Measurements from ENCODE around the gene PNPLA5. TPM values are rescaled to one million over a fixed set of nuclear protein-coding genes. Genes with fewer than 3 reads are reported as not detected.

Gene PNPLA5
- not detected for polyA plus RNA-seq (2012; ENCODE audit: insufficient read depth, insufficient read length)

- DNase-seq (ENCODE audit: low read depth, low spot score), result no peak
- H3K4me3 ChIP-seq (ENCODE audit: low read length), result no peak within 1 kb of the TSS
These were observed at the start of gene PNPLA5 for GRCh38 chr22:43891360-43892182. PNPLA5 (minus strand) TSS chr22:43892013; CDS start chr22:43891880, 133 bp downstream.

GRCh38 chr22:43941449-43941848 lies 49.6 kb upstream of the PNPLA5 start:
- H3K4me3 ChIP-seq (ENCODE audit: low read length), result no peak overlapping the region
- DNase-seq (ENCODE audit: low read depth, low spot score), result no peak

- no peak for DNase-seq (ENCODE audit: low read depth, low spot score)
- H3K4me3 ChIP-seq (ENCODE audit: low read length), result no peak overlapping the region
These were observed 40.0 kb upstream of the PNPLA5 start for GRCh38 chr22:43931771-43932170.

- DNase-seq (ENCODE audit: low read depth, low spot score), result no peak
- no peak overlapping the region for H3K4me3 ChIP-seq (ENCODE audit: low read length)
These were observed 37.1 kb upstream of the PNPLA5 start for GRCh38 chr22:43928908-43929307.

GRCh38 chr22:43928468-43928867 lies 36.7 kb upstream of the PNPLA5 start:
- DNase-seq (ENCODE audit: low read depth, low spot score), result no peak
- H3K4me3 ChIP-seq (ENCODE audit: low read length), result no peak overlapping the region

GRCh38 chr22:43926349-43926710 lies 34.5 kb upstream of the PNPLA5 start:
- no peak overlapping the region for H3K4me3 ChIP-seq (ENCODE audit: low read length)
- DNase-seq (ENCODE audit: low read depth, low spot score), result no peak

GRCh38 chr22:43925433-43926348 lies 33.9 kb upstream of the PNPLA5 start:
- no peak for DNase-seq (ENCODE audit: low read depth, low spot score)

GRCh38 chr22:43924877-43925276 lies 33.1 kb upstream of the PNPLA5 start:
- H3K4me3 ChIP-seq (ENCODE audit: low read length), result no peak overlapping the region
- DNase-seq (ENCODE audit: low read depth, low spot score), result no peak

More at GRCh38 chr22:43925433-43926348, 33.9 kb upstream of the PNPLA5 start:
- H3K4me3 ChIP-seq (ENCODE audit: low read length), result no peak overlapping the region

- H3K4me3 ChIP-seq (ENCODE audit: low read length), result peak within 1 kb of the TSS; percentile 50
- DNase-seq (ENCODE audit: low read depth, low spot score), result peak; percentile 71
These were observed 32.0 kb upstream of the PNPLA5 start, which contains the start of gene PNPLA3 for GRCh38 chr22:43923631-43924464. PNPLA3 (plus strand) TSS chr22:43923805; CDS start chr22:43923912, 107 bp downstream.

GRCh38 chr22:43923191-43923590 lies 31.4 kb upstream of the PNPLA5 start:
- DNase-seq (ENCODE audit: low read depth, low spot score), result peak; percentile 52
- H3K4me3 ChIP-seq (ENCODE audit: low read length), result peak overlapping the region; percentile 50

- H3K4me3 ChIP-seq (ENCODE audit: low read length), result no peak overlapping the region
- DNase-seq (ENCODE audit: low read depth, low spot score), result no peak
These were observed 30.3 kb upstream of the PNPLA5 start for GRCh38 chr22:43922123-43922522.

GRCh38 chr22:43921370-43921769 lies 29.6 kb upstream of the PNPLA5 start:
- no peak overlapping the region for H3K4me3 ChIP-seq (ENCODE audit: low read length)
- no peak for DNase-seq (ENCODE audit: low read depth, low spot score)

GRCh38 chr22:43919106-43919973 lies 27.5 kb upstream of the PNPLA5 start:
- DNase-seq (ENCODE audit: low read depth, low spot score), result no peak
- H3K4me3 ChIP-seq (ENCODE audit: low read length), result no peak overlapping the region

- H3K4me3 ChIP-seq (ENCODE audit: low read length), result no peak overlapping the region
- DNase-seq (ENCODE audit: low read depth, low spot score), result no peak
These were observed 25.7 kb upstream of the PNPLA5 start for GRCh38 chr22:43917521-43917920.

- H3K4me3 ChIP-seq (ENCODE audit: low read length), result no peak overlapping the region
These were observed 19.5 kb upstream of the PNPLA5 start for GRCh38 chr22:43911351-43911750.

GRCh38 chr22:43910178-43910695 lies 18.4 kb upstream of the PNPLA5 start:
- no peak overlapping the region for H3K4me3 ChIP-seq (ENCODE audit: low read length)
- DNase-seq (ENCODE audit: low read depth, low spot score), result no peak

More at GRCh38 chr22:43911351-43911750, 19.5 kb upstream of the PNPLA5 start:
- DNase-seq (ENCODE audit: low read depth, low spot score), result no peak

GRCh38 chr22:43909708-43910107 lies 17.9 kb upstream of the PNPLA5 start:
- H3K4me3 ChIP-seq (ENCODE audit: low read length), result no peak overlapping the region
- DNase-seq (ENCODE audit: low read depth, low spot score), result no peak

GRCh38 chr22:43905681-43906080 lies 13.9 kb upstream of the PNPLA5 start:
- no peak overlapping the region for H3K4me3 ChIP-seq (ENCODE audit: low read length)
- no peak for DNase-seq (ENCODE audit: low read depth, low spot score)
